GM10266 (cell line): ENCODE results near the gene ADAT3.

Experiments used
- DNase-seq: peaks from one replicate; pipeline ENCODE4 v3.0.0; 2012; ENCODE audit errors: extremely low spot score
- CTCF ChIP-seq: IDR thresholded peaks from 2 replicates; pipeline ENCODE4 v1.5.1; 2012; ENCODE audit warnings: mild to moderate bottlenecking, low read depth; ENCODE audit not compliant: control insufficient read depth, insufficient read depth; ENCODE audit errors: missing control alignments

ADAT3 gene

GRCh38 chr19:1954532-1954933 lies 49.3 kb downstream of the ADAT3 start:
- no peak for DNase-seq
- no peak for TF ChIP-seq CTCF

- DNase-seq = no peak
- TF ChIP-seq CTCF = no peak
Observed at GRCh38 chr19:1955171-1956121, 50.2 kb downstream of the ADAT3 start.

GRCh38 chr19:1956122-1956494 lies 50.9 kb downstream of the ADAT3 start:
- no peak for TF ChIP-seq CTCF

GRCh38 chr19:1956868-1957492 lies 51.8 kb downstream of the ADAT3 start:
- TF ChIP-seq CTCF = no peak
- no peak for DNase-seq

More at GRCh38 chr19:1956122-1956494, 50.9 kb downstream of the ADAT3 start:
- DNase-seq = no peak

GRCh38 chr19:1957562-1958248 lies 52.5 kb downstream of the ADAT3 start:
- DNase-seq = no peak
- TF ChIP-seq CTCF = no peak

- DNase-seq = no peak
- no peak for TF ChIP-seq CTCF
Observed at GRCh38 chr19:1959928-1960589, 54.9 kb downstream of the ADAT3 start.
